HEK293 (cell line): Measurements from ENCODE around the gene E4F1.
A peak's percentile ranks its signal among the peaks of the same experiment; 100 is the strongest.

Source experiments
- CTCF ChIA-PET: fragments of 350-600 bp; formaldehyde crosslinking; extraction: SDS; loops from one replicate; lab custom pipeline; 2021; ENCODE audit warnings: antibody characterized with exemption; lab: Yijun Ruan, JAX
- POLR2A ChIA-PET: fragments of 300-600 bp; formaldehyde crosslinking; extraction: SDS; loops from one replicate; lab custom pipeline; 2020; ENCODE audit warnings: antibody characterized with exemption, inconsistent platforms; lab: Yijun Ruan, JAX
- H3K27ac ChIP-seq: fragments of 200-500 bp; sonication (Bioruptor generic); 2 replicates; pipeline ENCODE4 v1.5.1; 2014; ENCODE audit warnings: low read depth, low read length, control low read depth, inconsistent platforms; ENCODE audit errors: extremely low read depth
- H3K36me3 ChIP-seq, 2 experiments: fragments of 200-500 bp in 1 of 2; sonication (Bioruptor generic) in 1 of 2; 1 replicate in 1 of 2; 2 replicates in 1 of 2; pipeline ENCODE4 v1.5.1; 2014 to 2017; ENCODE audit warnings: inconsistent platforms in 2 of 2, low read length in 2 of 2; ENCODE audit not compliant: control insufficient read depth in 2 of 2, insufficient read depth in 1 of 2
- H3K4me1 ChIP-seq: fragments of 200-500 bp; sonication (Bioruptor generic); 2 replicates; pipeline ENCODE4 v1.5.1; 2014; ENCODE audit warnings: mild to moderate bottlenecking, low read length, inconsistent platforms; ENCODE audit not compliant: control insufficient read depth, insufficient read depth
- H3K4me3 ChIP-seq: 2 replicates; pipeline ENCODE4 v1.5.1; 2011; ENCODE audit warnings: low read depth, mild to moderate bottlenecking, control low read depth, low read length, moderate library complexity
- H3K9me3 ChIP-seq: fragments of 200-500 bp; sonication (Bioruptor generic); 2 replicates; pipeline ENCODE4 v1.5.1; 2014; ENCODE audit warnings: low read depth, low read length, inconsistent platforms; ENCODE audit not compliant: control insufficient read depth, insufficient read depth
- KLF17 ChIP-seq: fragments of 450-650 bp; formaldehyde crosslinking; IDR thresholded peaks from 2 replicates; pipeline ENCODE4 v1.5.1; 2016; ENCODE audit warnings: missing biosample characterization, missing genetic modification characterization
- PRDM4 ChIP-seq: fragments of 450-650 bp; formaldehyde crosslinking; IDR thresholded peaks from 2 replicates; pipeline ENCODE4 v1.5.1; 2017; ENCODE audit warnings: missing biosample characterization, missing genetic modification characterization
- SCRT2 ChIP-seq: fragments of 450-650 bp; formaldehyde crosslinking; IDR thresholded peaks from 2 replicates; pipeline ENCODE4 v1.5.1; 2016; ENCODE audit warnings: missing biosample characterization, missing genetic modification characterization
- SETDB1 ChIP-seq: IDR thresholded peaks from one replicate; pipeline ENCODE4 v1.6.1; 2017; ENCODE audit warnings: mild to moderate bottlenecking, low read length, moderate library complexity, mixed read lengths; ENCODE audit not compliant: insufficient read length
- SP2 ChIP-seq: fragments of 450-650 bp; formaldehyde crosslinking; IDR thresholded peaks from 2 replicates; pipeline ENCODE4 v1.5.1; 2016; ENCODE audit warnings: missing biosample characterization, missing genetic modification characterization
- ZBTB8A ChIP-seq: fragments of 450-650 bp; formaldehyde crosslinking; IDR thresholded peaks from 2 replicates; pipeline ENCODE4 v1.5.1; 2016; ENCODE audit warnings: missing biosample characterization, missing genetic modification characterization
- ZFHX2 ChIP-seq: fragments of 450-650 bp; formaldehyde crosslinking; conservative IDR thresholded peaks from 2 replicates; pipeline ENCODE4 v1.5.1; 2016; ENCODE audit warnings: missing biosample characterization, missing genetic modification characterization
- ZNF157 ChIP-seq: fragments of 450-650 bp; formaldehyde crosslinking; IDR thresholded peaks from 2 replicates; pipeline ENCODE4 v1.5.1; 2016; ENCODE audit warnings: missing biosample characterization, missing genetic modification characterization
- ZNF23 ChIP-seq: fragments of 450-650 bp; formaldehyde crosslinking; IDR thresholded peaks from 2 replicates; pipeline ENCODE4 v1.5.1; 2016; ENCODE audit warnings: missing biosample characterization, missing genetic modification characterization, borderline replicate concordance
- ZNF266 ChIP-seq: fragments of 450-650 bp; formaldehyde crosslinking; IDR thresholded peaks from 2 replicates; pipeline ENCODE4 v1.5.1; 2016; ENCODE audit warnings: missing biosample characterization, missing genetic modification characterization, low read depth
- ZNF302 ChIP-seq: fragments of 450-650 bp; formaldehyde crosslinking; IDR thresholded peaks from 2 replicates; pipeline ENCODE4 v1.5.1; 2016; ENCODE audit warnings: missing biosample characterization, missing genetic modification characterization, low read depth
- ZNF341 ChIP-seq: fragments of 450-650 bp; formaldehyde crosslinking; IDR thresholded peaks from 2 replicates; pipeline ENCODE4; 2016; ENCODE audit warnings: low read depth, missing biosample characterization, missing genetic modification characterization
- ZNF510 ChIP-seq: fragments of 450-650 bp; formaldehyde crosslinking; IDR thresholded peaks from 2 replicates; pipeline ENCODE4 v1.5.1; 2018; ENCODE audit warnings: mild to moderate bottlenecking, missing genetic modification characterization, missing biosample characterization; ENCODE audit not compliant: insufficient replicate concordance
- ZNF555 ChIP-seq: fragments of 450-650 bp; formaldehyde crosslinking; conservative IDR thresholded peaks from 2 replicates; pipeline ENCODE4 v1.5.1; 2017; ENCODE audit warnings: missing biosample characterization, mild to moderate bottlenecking, missing genetic modification characterization, inconsistent platforms
- ZNF585B ChIP-seq: fragments of 450-650 bp; formaldehyde crosslinking; IDR thresholded peaks from 2 replicates; pipeline ENCODE4 v1.5.1; 2016; ENCODE audit warnings: missing biosample characterization, missing genetic modification characterization
- ZNF621 ChIP-seq: fragments of 450-650 bp; formaldehyde crosslinking; IDR thresholded peaks from 2 replicates; pipeline ENCODE4 v1.5.1; 2017; ENCODE audit warnings: missing biosample characterization, missing genetic modification characterization
- ZNF701 ChIP-seq: fragments of 450-650 bp; formaldehyde crosslinking; IDR thresholded peaks from 2 replicates; pipeline ENCODE4 v1.5.1; 2016; ENCODE audit warnings: missing biosample characterization, missing genetic modification characterization
- ZNF785 ChIP-seq: fragments of 450-650 bp; formaldehyde crosslinking; IDR thresholded peaks from 2 replicates; pipeline ENCODE4 v1.5.1; 2016; ENCODE audit warnings: missing biosample characterization, missing genetic modification characterization
- ZNF792 ChIP-seq: fragments of 450-650 bp; formaldehyde crosslinking; IDR thresholded peaks from 2 replicates; pipeline ENCODE4 v1.5.1; 2016; ENCODE audit warnings: missing biosample characterization, missing genetic modification characterization

The E4F1 gene

GRCh38 chr16:2276368-2277195 lies 53.2 kb downstream of the E4F1 start:
- no peak for TF ChIP-seq ZNF792 (tag by site-specific recombination)
- TF ChIP-seq ZNF510 (tag by site-specific recombination), result no peak
- TF ChIP-seq SP2 (tag by site-specific recombination), result no peak
- TF ChIP-seq ZFHX2, result 0 out of 2 replicates have a peak, but pooled peaks have one; percentile 15
- TF ChIP-seq SCRT2 (tag by site-specific recombination), result no peak
- no peak for TF ChIP-seq ZNF302 (tag by site-specific recombination)
- TF ChIP-seq ZNF341, result 0 out of 2 replicates have a peak, but pooled peaks have one; percentile 20
- TF ChIP-seq ZNF585B, result no peak
- TF ChIP-seq ZNF555 (tag by site-specific recombination), result no peak
- no peak for TF ChIP-seq ZNF266 (tag by site-specific recombination)
- POLR2A ChIA-PET, result no interaction called here
- Histone ChIP-seq H3K4me1 (no peaks in the 10 kb centered on the region), H3K9me3 (no peaks in the 10 kb centered on the region), H3K36me3 (peaks cover 0 to 14% of the 10 kb centered on the region in 2 experiments; a peak in 1 of 3 replicates), H3K4me3 (no peak overlapping the region), H3K27ac (no peak overlapping the region)
- CTCF ChIA-PET, result no interaction called here

- Histone ChIP-seq H3K9me3 (no peaks in the 10 kb centered on the region), H3K36me3 (peaks cover 0 to 14% of the 10 kb centered on the region in 2 experiments; a peak in 1 of 3 replicates)
- TF ChIP-seq ZNF701 (tag by site-specific recombination) (no peak), PRDM4 (tag by site-specific recombination) (no peak), ZBTB8A (no peak), ZNF157 (tag by site-specific recombination) (no peak), SETDB1 (no peak)
- TF ChIP-seq, all 188 proteins: peak for 0
- ChIA-PET CTCF (interaction anchor here (0.8 kb wide), 1 partner anchor 19 kb away, joined by 3 read pairs; no protein-coding TSS in a partner anchor), POLR2A (no interaction called here)
- no peak overlapping the region for H3K27ac ChIP-seq
- no peak overlapping the region for H3K4me3 ChIP-seq
- H3K4me1 ChIP-seq, result no peaks in the 10 kb centered on the region
These were observed 54.3 kb downstream of the E4F1 start for GRCh38 chr16:2277466-2278271.

- peaks cover 0 to 14% of the 10 kb centered on the region in 2 experiments; a peak in 1 of 3 replicates for H3K36me3 ChIP-seq
- H3K27ac ChIP-seq, result no peak overlapping the region
- POLR2A ChIA-PET, result no interaction called here
- CTCF ChIA-PET, result interaction anchor here (0.6 to 0.8 kb wide), 2 partner anchors 19 to 261 kb away, joined by 3 to 5 read pairs; no protein-coding TSS in a partner anchor
- H3K9me3 ChIP-seq, result no peaks in the 10 kb centered on the region
- no peak for TF ChIP-seq KLF17 (tag by site-specific recombination)
- no peak for TF ChIP-seq ZNF23 (tag by site-specific recombination)
- no peak for TF ChIP-seq ZNF621 (tag by site-specific recombination)
- TF ChIP-seq ZNF785, result no peak
- no peak for TF ChIP-seq ZNF266 (tag by site-specific recombination)
- H3K4me1 ChIP-seq, result no peaks in the 10 kb centered on the region
- H3K4me3 ChIP-seq, result no peak overlapping the region
These were observed 54.8 kb downstream of the E4F1 start for GRCh38 chr16:2278272-2278608.
